KBM-7 (cell line): Measurements from ENCODE around the gene NBAS.
"Not testable (repeated sequence)": the region's sequence is repeated elsewhere in the genome, so short reads cannot be mapped to it uniquely, and the experiment has no call there.

Experiments
- DNase-seq: peaks from one replicate; pipeline ENCODE4 v3.0.0-alpha.2; 2015
- in situ Hi-C: fragments of 300-500 bp; cut with MboI; formaldehyde crosslinking; loops from 2 replicates; pipeline ENCODE4 v1.14.3; 2020; ENCODE audit warnings: low sequenced_read_pairs, low pct_unique_long_range_greater_than_20kb, mixed read lengths

NBAS gene

GRCh38 chr2:15357186-15357585 is 203.9 kb downstream of the NBAS start:
- in situ Hi-C loops: no loop called here
- DNase-seq: no peak

- in situ Hi-C loops: no loop called here
- no peak for DNase-seq
These were observed 205.7 kb downstream of the NBAS start for GRCh38 chr2:15355386-15355785.

GRCh38 chr2:15354596-15355366 is 206.4 kb downstream of the NBAS start:
- in situ Hi-C loops: no loop called here
- DNase-seq: no peak

DNA sequence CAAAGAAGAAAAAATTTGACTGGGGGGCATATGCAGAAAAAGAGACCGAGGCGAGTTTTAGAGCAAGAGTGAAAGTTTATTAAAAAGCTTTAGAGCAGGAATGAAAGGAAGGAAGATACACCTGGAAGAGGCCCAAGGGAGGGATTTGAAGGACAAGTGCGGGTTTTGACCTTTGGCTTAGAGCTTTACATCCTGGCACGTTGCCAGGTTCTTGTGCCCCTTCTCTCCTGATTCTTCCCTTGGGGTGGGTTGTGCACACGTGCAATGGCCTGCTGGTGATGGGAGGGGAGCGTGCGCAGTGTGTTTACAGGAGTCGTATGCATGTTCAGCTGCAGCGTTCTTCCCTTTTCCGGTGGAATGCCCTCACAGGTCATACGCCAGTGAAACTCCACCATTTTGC is 208.8 kb downstream of the NBAS start:
- DNase-seq: no peak
- in situ Hi-C loops: no loop called here

DNA sequence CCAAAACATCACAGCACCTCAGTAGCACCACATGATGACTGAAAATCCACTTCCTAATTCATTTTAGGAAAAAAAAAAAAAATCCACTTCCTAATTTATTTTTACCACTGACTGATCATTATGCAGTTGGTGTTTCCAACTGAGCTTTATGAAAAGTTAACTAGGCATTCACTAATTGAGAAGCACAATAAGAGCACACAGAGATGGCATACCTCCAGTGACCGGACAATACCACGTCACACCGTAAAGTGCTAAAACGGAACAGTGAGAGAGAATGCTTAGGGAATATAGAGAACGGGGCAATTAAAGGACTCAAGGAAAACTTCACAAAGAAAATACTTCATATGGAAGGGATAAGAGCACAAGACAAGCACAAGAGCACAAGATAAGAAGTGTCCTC is 212.5 kb downstream of the NBAS start:
- in situ Hi-C loops: no loop called here

GRCh38 chr2:15348045-15348444 is 213.1 kb downstream of the NBAS start:
- in situ Hi-C loops: no loop called here

More for the DNA sequence above, 212.5 kb downstream of the NBAS start:
- DNase-seq: no peak

DNA sequence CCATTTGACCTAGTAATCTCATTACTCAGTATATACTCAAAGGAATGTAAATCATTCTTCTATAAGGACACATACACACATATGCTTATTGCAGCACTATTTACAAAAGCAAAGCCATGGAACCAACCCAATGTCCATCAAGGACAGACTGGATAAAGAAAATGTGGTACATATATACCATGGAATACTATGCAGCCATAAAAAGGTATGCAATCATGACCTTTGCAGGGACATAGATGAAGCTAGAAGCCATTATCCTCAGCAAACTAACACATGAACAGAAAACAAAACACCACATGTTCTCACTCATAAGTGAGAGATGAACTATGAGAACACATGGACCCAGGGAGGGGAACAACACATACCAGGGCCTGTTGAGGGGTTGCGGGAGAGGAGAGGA is 214.5 kb downstream of the NBAS start:
- no peak for DNase-seq
- in situ Hi-C loops: no loop called here

More at GRCh38 chr2:15348045-15348444, 213.1 kb downstream of the NBAS start:
- no peak for DNase-seq

GRCh38 chr2:15337996-15338666 is 223.0 kb downstream of the NBAS start:
- no peak for DNase-seq
- in situ Hi-C loops: no loop called here

GRCh38 chr2:15334644-15335326 is 226.3 kb downstream of the NBAS start:
- no peak for DNase-seq

DNA sequence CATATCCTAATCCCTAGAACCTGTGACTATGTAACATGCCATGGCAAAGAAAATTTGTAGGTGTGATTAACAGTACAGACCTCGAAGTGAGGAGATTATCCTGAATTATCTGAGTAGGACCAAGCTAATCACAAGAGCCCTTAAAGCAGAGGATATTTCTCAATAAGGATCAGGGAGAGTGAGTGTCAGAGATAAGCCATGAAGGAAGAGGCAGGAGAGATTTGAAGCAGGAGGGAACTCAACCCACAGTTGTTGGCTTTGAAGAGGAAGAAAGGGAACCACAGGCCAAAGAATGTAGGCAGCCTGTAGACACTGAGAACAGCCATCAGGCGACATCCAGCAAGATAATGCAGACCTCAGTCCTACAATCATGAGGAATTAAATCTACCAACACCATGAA is 229.3 kb downstream of the NBAS start:
- in situ Hi-C loops: no loop called here
- peak; percentile 67 for DNase-seq

More at GRCh38 chr2:15334644-15335326, 226.3 kb downstream of the NBAS start:
- in situ Hi-C loops: no loop called here

DNA sequence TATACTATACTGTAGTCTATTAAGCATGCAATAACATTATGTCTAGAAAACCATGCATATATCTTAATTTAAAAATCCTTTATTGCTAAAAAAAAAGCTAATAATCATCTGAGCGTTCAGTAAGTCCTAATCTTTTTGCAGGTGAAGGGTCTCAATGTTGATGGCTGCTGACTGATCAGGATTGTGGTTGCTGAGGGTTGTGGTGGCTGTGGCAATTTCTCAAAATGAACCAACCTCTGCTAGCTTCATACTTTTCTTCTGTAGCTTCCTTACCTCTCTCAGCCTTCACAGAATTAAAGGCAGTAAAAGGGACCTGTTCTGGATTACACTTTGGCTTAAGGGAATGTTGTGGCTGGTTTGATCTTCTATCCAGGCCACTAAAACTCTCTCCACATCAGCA is 235.8 kb downstream of the NBAS start:
- no peak for DNase-seq
- in situ Hi-C loops: no loop called here

DNA sequence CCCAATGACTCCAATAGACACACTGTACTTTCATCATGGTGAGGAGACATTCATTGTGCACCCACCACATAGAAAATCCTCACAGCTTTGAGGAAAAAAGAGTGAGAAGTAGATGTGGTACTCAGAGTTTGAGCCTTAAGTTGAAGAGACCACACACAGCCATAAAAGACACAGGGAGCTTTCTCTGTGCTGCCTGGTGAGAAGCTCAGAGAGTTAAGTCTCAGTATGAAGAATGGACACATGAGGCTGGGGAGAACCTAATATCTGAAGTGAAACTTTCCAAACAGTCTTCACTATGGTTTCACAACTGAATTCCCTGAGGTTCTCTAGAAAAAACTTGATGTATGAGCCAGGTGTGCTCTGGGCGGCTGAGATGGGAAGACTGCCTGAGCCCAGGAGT is 237.9 kb downstream of the NBAS start:
- in situ Hi-C loops: no loop called here
- DNase-seq: no peak

- DNase-seq: peak; percentile 87
- in situ Hi-C loops: not testable (repeated sequence)
These were observed 239.7 kb downstream of the NBAS start for GRCh38 chr2:15321481-15321880.

- in situ Hi-C loops: no loop called here
- no peak for DNase-seq
These were observed 244.7 kb downstream of the NBAS start for GRCh38 chr2:15316370-15316814.

- in situ Hi-C loops: no loop called here
These were observed 245.7 kb downstream of the NBAS start for GRCh38 chr2:15315411-15315810.

GRCh38 chr2:15313657-15314056 is 247.5 kb downstream of the NBAS start:
- DNase-seq: peak; percentile 55
- in situ Hi-C loops: no loop called here

More at GRCh38 chr2:15315411-15315810, 245.7 kb downstream of the NBAS start:
- DNase-seq: no peak

GRCh38 chr2:15311926-15312325 is 249.2 kb downstream of the NBAS start:
- in situ Hi-C loops: no loop called here

DNA sequence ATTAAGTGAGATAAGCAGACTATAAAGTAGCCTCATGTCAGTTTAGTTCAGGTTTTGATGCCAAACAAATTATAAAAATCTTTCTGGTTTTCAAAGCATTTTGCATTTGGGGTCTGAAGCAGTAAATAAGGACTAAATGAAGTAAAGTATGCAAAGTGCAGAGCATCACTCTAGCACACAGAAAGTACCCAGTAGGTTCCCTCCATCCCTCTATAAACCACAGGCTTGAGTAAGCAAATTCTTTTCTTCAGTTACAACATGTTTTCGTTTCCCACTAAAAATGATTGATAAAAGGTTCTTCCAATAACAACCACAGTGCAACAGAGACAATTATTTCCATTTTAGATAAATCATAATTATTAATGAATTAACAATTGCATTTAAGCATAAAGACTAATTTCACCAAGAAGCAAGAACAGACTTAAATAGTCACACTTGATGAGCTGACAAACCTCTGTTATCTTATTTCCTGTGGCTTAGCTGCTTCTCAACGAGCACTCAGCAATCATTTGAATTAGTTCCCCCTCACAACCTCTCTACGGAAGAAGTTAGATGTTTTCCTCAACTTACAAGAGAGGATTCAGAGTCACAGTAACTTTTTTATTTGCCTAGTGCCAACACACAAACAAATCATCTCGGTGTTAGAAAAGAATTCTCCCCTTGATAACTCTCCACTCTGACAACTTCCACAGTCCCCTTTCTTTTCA is 249.8 kb downstream of the NBAS start:
- DNase-seq: peak; percentile 72
- in situ Hi-C loops: no loop called here

More at GRCh38 chr2:15311926-15312325, 249.2 kb downstream of the NBAS start:
- no peak for DNase-seq

GRCh38 chr2:15307526-15307925 is 253.6 kb downstream of the NBAS start:
- in situ Hi-C loops: no loop called here
- DNase-seq: no peak
